ENCODE data around the gene TMEM225B. TPM values are rescaled to one million over a fixed set of nuclear protein-coding genes. Genes with fewer than 3 reads are reported as not detected.

The TMEM225B gene
- total and polyA plus RNA-seq, 2 experiments from 2014 or later: 0.24 TPM; not detected in 1

GRCh38 chr7:99621271-99621670 lies 23.2 kb downstream of the TMEM225B start:
- no peak overlapping the region for H3K4me2 ChIP-seq (ENCODE audit: unreplicated experiment)
- no peak overlapping the region for H2AFZ ChIP-seq
- H3K27me3 ChIP-seq (replicated peaks; ENCODE audit: insufficient read depth): no peaks in the 10 kb centered on the region
- H3K27ac ChIP-seq: no peak overlapping the region
- peaks cover 45% of the 10 kb centered on the region for H3K36me3 ChIP-seq (ENCODE audit: low read depth)
- TF ChIP-seq EZH2phosphoT487 (IDR thresholded peaks at IDR 0.05; ENCODE audit: insufficient read depth, low read depth) (no peak), EZH2 (IDR thresholded peaks at IDR 0.05; ENCODE audit: insufficient read depth, poor library complexity, severe bottlenecking) (no peak)
- no peak overlapping the region for H3K9ac ChIP-seq
- no peaks in the 10 kb centered on the region for H4K20me1 ChIP-seq (ENCODE audit: insufficient read depth)
- H3K4me1 ChIP-seq (ENCODE audit: insufficient read depth): peaks cover 21% of the 10 kb centered on the region
- H3K9me2 ChIP-seq (ENCODE audit: insufficient read depth): no peaks in the 10 kb centered on the region
- 97 to 98% methylated on average over 5 of the region's 5 CpGs for WGBS, 2 experiments (ENCODE audit: low coverage in 1 of 2, low lambda C conversion rate in 2 of 2, missing lambda C conversion rate in 2 of 2)
- DNase-seq: no peak
- H3K9me3 ChIP-seq (ENCODE audit: low read depth): no peaks in the 10 kb centered on the region
- in situ Hi-C loops (cut with MboI): no loop called here
- no peak overlapping the region for H3K4me3 ChIP-seq
- peaks cover 25% of the 10 kb centered on the region for H3F3A ChIP-seq (ENCODE audit: insufficient read depth)
- H3K79me2 ChIP-seq (ENCODE audit: insufficient read depth): peaks cover 47% of the 10 kb centered on the region

GRCh38 chr7:99622596-99622995 lies 24.5 kb downstream of the TMEM225B start:
- Histone ChIP-seq H3K4me3 (no peak overlapping the region), H3K4me2 (ENCODE audit: unreplicated experiment) (no peak overlapping the region), H3K27ac (no peak overlapping the region), H3F3A (ENCODE audit: insufficient read depth) (peaks cover 21% of the 10 kb centered on the region), H3K9ac (no peak overlapping the region), H3K36me3 (ENCODE audit: low read depth) (peaks cover 56% of the 10 kb centered on the region), H3K4me1 (ENCODE audit: insufficient read depth) (peaks cover 18% of the 10 kb centered on the region), H3K9me3 (ENCODE audit: low read depth) (no peaks in the 10 kb centered on the region), H2AFZ (no peak overlapping the region), H3K9me2 (ENCODE audit: insufficient read depth) (no peaks in the 10 kb centered on the region), H3K79me2 (ENCODE audit: insufficient read depth) (peaks cover 35% of the 10 kb centered on the region), H3K27me3 (replicated peaks; ENCODE audit: insufficient read depth) (no peaks in the 10 kb centered on the region), H4K20me1 (ENCODE audit: insufficient read depth) (no peaks in the 10 kb centered on the region)
- in situ Hi-C loops (cut with MboI): no loop called here
- TF ChIP-seq EZH2phosphoT487 (IDR thresholded peaks at IDR 0.05; ENCODE audit: insufficient read depth, low read depth): no peak
- DNase-seq: no peak
- WGBS, 2 experiments (ENCODE audit: low coverage in 1 of 2, low lambda C conversion rate in 2 of 2, missing lambda C conversion rate in 2 of 2): 96 to 97% methylated on average over 10 of the region's 10 CpGs

GRCh38 chr7:99623091-99623693 lies 25.1 kb downstream of the TMEM225B start:
- H3K79me2 ChIP-seq (ENCODE audit: insufficient read depth): peaks cover 31% of the 10 kb centered on the region
- H3K4me2 ChIP-seq (ENCODE audit: unreplicated experiment): no peak overlapping the region
- WGBS, 2 experiments (ENCODE audit: low coverage in 1 of 2, low lambda C conversion rate in 2 of 2, missing lambda C conversion rate in 2 of 2): 90 to 91% methylated on average over 7 of the region's 7 CpGs
- H3K27ac ChIP-seq: no peak overlapping the region
- no peak for DNase-seq
- H3K9me3 ChIP-seq (ENCODE audit: low read depth): no peaks in the 10 kb centered on the region
- no peaks in the 10 kb centered on the region for H3K9me2 ChIP-seq (ENCODE audit: insufficient read depth)
- H3K27me3 ChIP-seq (replicated peaks; ENCODE audit: insufficient read depth): no peaks in the 10 kb centered on the region
- peaks cover 14% of the 10 kb centered on the region for H3K4me1 ChIP-seq (ENCODE audit: insufficient read depth)
- H2AFZ ChIP-seq: no peak overlapping the region
- peaks cover 16% of the 10 kb centered on the region for H3F3A ChIP-seq (ENCODE audit: insufficient read depth)
- no peak overlapping the region for H3K4me3 ChIP-seq
- H3K36me3 ChIP-seq (ENCODE audit: low read depth): peaks cover 62% of the 10 kb centered on the region
- TF ChIP-seq EZH2phosphoT487 (IDR thresholded peaks at IDR 0.05; ENCODE audit: insufficient read depth, low read depth): no peak
- no peak for TF ChIP-seq EZH2 (IDR thresholded peaks at IDR 0.05; ENCODE audit: insufficient read depth, poor library complexity, severe bottlenecking)
- H4K20me1 ChIP-seq (ENCODE audit: insufficient read depth): no peaks in the 10 kb centered on the region
- no peak overlapping the region for H3K9ac ChIP-seq
- in situ Hi-C loops (cut with MboI): no loop called here

GRCh38 chr7:99623702-99624447 lies 25.8 kb downstream of the TMEM225B start:
- Histone ChIP-seq H3F3A (ENCODE audit: insufficient read depth) (peaks cover 9% of the 10 kb centered on the region), H3K9me3 (ENCODE audit: low read depth) (no peaks in the 10 kb centered on the region), H3K4me3 (no peak overlapping the region), H3K36me3 (ENCODE audit: low read depth) (peaks cover 65% of the 10 kb centered on the region), H3K9me2 (ENCODE audit: insufficient read depth) (no peaks in the 10 kb centered on the region), H2AFZ (no peak overlapping the region), H3K4me2 (ENCODE audit: unreplicated experiment) (no peak overlapping the region), H3K27me3 (replicated peaks; ENCODE audit: insufficient read depth) (no peaks in the 10 kb centered on the region), H3K79me2 (ENCODE audit: insufficient read depth) (peaks cover 31% of the 10 kb centered on the region), H3K27ac (no peak overlapping the region), H4K20me1 (ENCODE audit: insufficient read depth) (no peaks in the 10 kb centered on the region), H3K4me1 (ENCODE audit: insufficient read depth) (peaks cover 7% of the 10 kb centered on the region), H3K9ac (no peak overlapping the region)
- no peak for DNase-seq
- TF ChIP-seq EZH2phosphoT487 (IDR thresholded peaks at IDR 0.05; ENCODE audit: insufficient read depth, low read depth) (no peak), EZH2 (IDR thresholded peaks at IDR 0.05; ENCODE audit: insufficient read depth, poor library complexity, severe bottlenecking) (no peak)
- in situ Hi-C loops (cut with MboI): no loop called here
- WGBS, 2 experiments (ENCODE audit: low coverage in 1 of 2, low lambda C conversion rate in 2 of 2, missing lambda C conversion rate in 2 of 2): 88 to 89% methylated on average over 9 of the region's 9 CpGs
